Heart right ventricle (tissue), 16 donors: ENCODE data around the gene ACER1. TPM values are rescaled to one million over a fixed set of nuclear protein-coding genes. Genes with fewer than 3 reads are reported as not detected.

ENCODE experiments used
- ATAC-seq, 8 donors: fragments of 200-7000 bp; cut with Tn5 transposase; one replicate each; pipeline ENCODE4 v1.9.1; 2020; ENCODE audit warnings: mild to moderate bottlenecking in 8 of 8, moderate library complexity in 8 of 8, moderate number of reproducible peaks in 1 of 8
- DNase-seq, 2 donors: peaks; one replicate each; pipeline ENCODE4 v3.0.0-alpha.2; 2020
- H3K27ac ChIP-seq, 10 donors: fragments of 200-600 bp; sonication (generic) in 2 of 10; one replicate each; pipeline versions ENCODE4 v1.5.0 to v1.8.0; 2020 to 2022; ENCODE audit warnings: mild to moderate bottlenecking in 3 of 10
- H3K27me3 ChIP-seq, 7 donors: fragments of 200-600 bp; one replicate each; pipeline ENCODE4 v1.8.0; 2021 to 2022; ENCODE audit warnings: mild to moderate bottlenecking in 2 of 7
- H3K36me3 ChIP-seq, 9 donors: fragments of 200-600 bp; sonication (generic) in 1 of 9; one replicate each; pipeline versions ENCODE4 v1.5.0 to v1.8.0; 2020 to 2022; ENCODE audit warnings: mild to moderate bottlenecking in 2 of 9
- H3K4me1 ChIP-seq, 9 donors: fragments of 200-600 bp; sonication (generic) in 1 of 9; one replicate each; pipeline versions ENCODE4 v1.5.0 to v1.8.0; 2020 to 2022; ENCODE audit warnings: mild to moderate bottlenecking in 4 of 9
- H3K4me3 ChIP-seq, 10 donors: fragments of 200-600 bp; sonication (generic) in 2 of 10; one replicate each; pipeline versions ENCODE4 v1.5.0 to v1.8.0; 2020 to 2022; ENCODE audit warnings: mild to moderate bottlenecking in 7 of 10, moderate library complexity in 2 of 10
- H3K9me3 ChIP-seq, 11 donors: fragments of 200-600 bp in 10 of 11; sonication (generic) in 2 of 11; one replicate each; pipeline versions ENCODE4 v1.5.0 to v1.8.0; 2013 to 2022; ENCODE audit warnings: mild to moderate bottlenecking in 2 of 11, control low read depth in 1 of 11, moderate library complexity in 1 of 11
- WGBS, 2 donors: extraction: QIAGEN DNeasy Blood & Tissue Kit; methylation state at CpG; one replicate each; pipeline ENCODE4 v1.1.7; 2013; ENCODE audit warnings: inconsistent platforms in 1 of 2; 5-methylcytosine and 5-hydroxymethylcytosine counted together
- intact Hi-C, 10 donors: fragments of 100-400 bp; cut with DNase I; formaldehyde crosslinking; loops; one replicate each; pipeline versions ENCODE4 v1.11.1 to v1.14.2; 2022
- polyA plus RNA-seq, 2 donors: library from polyadenylated mRNA; stranded (reverse); fragments of 200-250 nt; gene quantifications; one replicate each; pipeline ENCODE4 v1.2.3, GENCODE V29; 2013
- total RNA-seq, 10 donors: library from RNA; stranded (reverse); fragmentation: NEBNext Ultra II Directional in 3 of 10; extraction: Animal tissue kit (Norgen Biotek cat#: 25700) in 3 of 10; gene quantifications; one replicate each; pipeline versions ENCODE4 v1.2.1 to v1.2.4, GENCODE V29; 2021 to 2023
- TF ChIP-seq, protein P1 (sequence below), 9 donors: fragments of 200-600 bp; sonication (generic) in 2 of 9; IDR thresholded peaks; one replicate each; pipeline versions ENCODE4 v1.5.0 to v1.8.0; 2021 to 2022; ENCODE audit warnings: antibody characterized with exemption in 9 of 9, mild to moderate bottlenecking in 5 of 9, moderate library complexity in 1 of 9
- donor health status: Arrhythmogenic right ventricular cardiomyopathy.
- donor health status: ischemic (EF 13 %, LVEDD 7.1; RV severe dilation, severe dysfunction).
- donor health status: healthy with polysubstance abuse.
- donor health status: DM: no; HTN: yes; CAD: no.
- donor health status: DM: no; HTN: no; CAD: no.
- donor health status: ischemic (EF 25% LVEDD 6.9; RV normal size, moderate dysfunction).
- donor health status: ischemic (EF 25% LVEDD 5.7; RV mildly dilated, moderate dysfunction).
- donor health status: healthy.
- donor health status: DM: yes; HTN: yes; CAD: no.
- donor health status: Ischemic cardiomyopathy.
- donor health status: ischemic (EF 35%, LVEDD 5.7; RV mildly dilated, moderate dysfunction).
- donor health status: nonischemic (EF 11% LVEDD 7.7; RV severe dilation, severe dysfunction).
- donor health status: DM: yes; HTN: yes; CAD: no.
- donor health status: PGD.
- donor health status: ischemic (EF 29% LVEDD 5.4; RV normal size, mild dysfunction).
- donor health status: nonischemic (EF 23%, LVEDD 6.1; RV moderate dilation, normal function).

The ACER1 gene
- total and polyA plus RNA-seq, 12 donors, result not detected

DNA sequence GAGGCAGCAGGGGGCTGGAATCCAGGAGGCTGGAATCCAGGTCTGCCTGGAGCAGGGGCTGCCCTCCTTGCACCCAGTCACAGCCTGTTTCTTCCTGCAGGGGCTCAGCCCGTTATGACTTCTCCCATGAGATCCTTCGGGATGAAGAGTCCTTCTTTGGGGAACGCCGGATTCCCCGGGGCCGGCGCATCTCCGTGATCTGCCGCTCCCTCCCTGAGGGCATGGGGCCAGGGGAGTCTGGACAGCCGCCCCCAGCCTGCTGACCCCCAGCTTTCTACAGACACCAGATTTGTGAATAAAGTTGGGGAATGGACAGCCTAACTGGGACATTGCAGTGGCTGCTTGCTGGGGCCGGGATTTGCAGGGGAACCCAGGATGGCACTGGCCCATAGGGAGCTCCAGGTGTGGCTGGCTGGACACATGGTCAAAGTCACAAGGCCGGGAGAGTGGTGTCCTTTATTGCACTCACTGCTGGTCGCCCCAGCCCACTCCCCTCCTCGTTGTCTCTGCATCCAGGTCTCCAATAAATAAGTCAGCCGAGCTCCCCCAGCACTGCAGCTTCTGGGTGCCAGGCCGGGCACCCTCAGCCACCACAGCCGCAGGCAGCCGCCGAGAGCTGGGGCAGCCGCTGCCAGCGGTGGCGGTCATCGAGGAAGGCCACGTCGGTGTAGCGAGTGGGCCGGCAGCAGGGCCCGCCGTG, 41.4 kb upstream of the ACER1 start:
- DNase-seq (no peak), ATAC-seq (no peak)
- Histone ChIP-seq H3K36me3 (peaks cover 0 to 35% (median 13%) of the 10 kb centered on the region in 9 donors), H3K9me3 (peaks cover 0 to 4% (median 0%) of the 10 kb centered on the region in 11 donors), H3K27ac (no peak overlapping the region), H3K4me3 (no peak overlapping the region), H3K27me3 (no peaks in the 10 kb centered on the region), H3K4me1 (peaks cover 0 to 26% (median 8%) of the 10 kb centered on the region in 9 donors)
- TF ChIP-seq, protein P1, sequence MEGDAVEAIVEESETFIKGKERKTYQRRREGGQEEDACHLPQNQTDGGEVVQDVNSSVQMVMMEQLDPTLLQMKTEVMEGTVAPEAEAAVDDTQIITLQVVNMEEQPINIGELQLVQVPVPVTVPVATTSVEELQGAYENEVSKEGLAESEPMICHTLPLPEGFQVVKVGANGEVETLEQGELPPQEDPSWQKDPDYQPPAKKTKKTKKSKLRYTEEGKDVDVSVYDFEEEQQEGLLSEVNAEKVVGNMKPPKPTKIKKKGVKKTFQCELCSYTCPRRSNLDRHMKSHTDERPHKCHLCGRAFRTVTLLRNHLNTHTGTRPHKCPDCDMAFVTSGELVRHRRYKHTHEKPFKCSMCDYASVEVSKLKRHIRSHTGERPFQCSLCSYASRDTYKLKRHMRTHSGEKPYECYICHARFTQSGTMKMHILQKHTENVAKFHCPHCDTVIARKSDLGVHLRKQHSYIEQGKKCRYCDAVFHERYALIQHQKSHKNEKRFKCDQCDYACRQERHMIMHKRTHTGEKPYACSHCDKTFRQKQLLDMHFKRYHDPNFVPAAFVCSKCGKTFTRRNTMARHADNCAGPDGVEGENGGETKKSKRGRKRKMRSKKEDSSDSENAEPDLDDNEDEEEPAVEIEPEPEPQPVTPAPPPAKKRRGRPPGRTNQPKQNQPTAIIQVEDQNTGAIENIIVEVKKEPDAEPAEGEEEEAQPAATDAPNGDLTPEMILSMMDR (IDR thresholded peaks at IDR 0.05), result no peak
- intact Hi-C loops, result loop anchor here in 2 of 10 donors (10.0 kb wide), 2 partner anchors 50 to 360 kb away; partner anchors contain the start of genes GPR108 (in 1 of the 2), KHSRP (in 1 of the 2) and TRIP10 (in 1 of the 2)
- 91 to 92% methylated on average over 29 of the region's 29 CpGs for WGBS, 2 donors

DNA sequence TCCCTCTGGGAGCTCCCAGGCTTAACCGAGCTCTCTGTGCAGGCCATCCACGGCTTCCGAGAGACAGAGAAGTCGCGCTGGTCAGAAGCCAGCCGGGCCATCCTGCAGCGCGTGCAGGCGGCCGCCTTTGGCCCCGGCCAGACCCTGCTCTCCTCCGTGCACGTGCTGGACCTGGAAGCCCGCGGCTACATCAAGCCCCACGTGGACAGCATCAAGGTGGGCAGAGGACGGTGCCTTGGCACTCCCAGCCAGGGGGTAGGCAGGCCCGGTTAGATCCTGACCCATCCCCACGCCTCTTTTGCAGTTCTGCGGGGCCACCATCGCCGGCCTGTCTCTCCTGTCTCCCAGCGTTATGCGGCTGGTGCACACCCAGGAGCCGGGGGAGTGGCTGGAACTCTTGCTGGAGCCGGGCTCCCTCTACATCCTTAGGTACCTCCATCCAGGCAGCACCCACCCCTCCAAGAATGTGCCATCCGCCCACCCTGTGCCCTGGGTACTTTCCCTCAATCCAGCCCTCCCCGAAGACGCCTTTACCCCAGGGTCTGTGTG, 40.8 kb upstream of the ACER1 start:
- intact Hi-C loops, result loop anchor here in 2 of 10 donors (10.0 kb wide), 2 partner anchors 51 to 361 kb away; partner anchors contain the start of genes GPR108 (in 1 of the 2), KHSRP (in 1 of the 2) and TRIP10 (in 1 of the 2)
- peak overlapping the region in 4 of 10 donors; percentile 5 to 98 (median 66) for H3K27ac ChIP-seq
- TF ChIP-seq, protein P1 (IDR thresholded peaks at IDR 0.05), result no peak

DNA sequence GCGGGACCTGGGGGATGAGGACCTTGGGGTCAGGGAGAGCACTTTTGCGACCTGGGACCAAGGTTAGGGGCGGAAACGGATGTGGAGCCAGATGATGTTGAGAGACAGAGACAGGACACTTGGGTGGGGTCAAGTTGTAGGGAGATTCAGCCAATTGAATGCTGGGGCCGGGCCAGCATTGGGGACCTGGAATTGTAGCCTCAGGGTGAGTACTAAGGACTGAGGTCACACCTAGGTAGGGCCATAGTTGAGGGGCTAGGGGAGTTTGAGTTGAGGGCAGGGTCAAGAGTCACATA, 40.3 kb upstream of the ACER1 start:
- peaks cover 0 to 32% (median 10%) of the 10 kb centered on the region in 9 donors for H3K36me3 ChIP-seq
- TF ChIP-seq, protein P1 (IDR thresholded peaks at IDR 0.05), result no peak
- no peaks in the 10 kb centered on the region for H3K27me3 ChIP-seq
- H3K9me3 ChIP-seq, result no peaks in the 10 kb centered on the region
- DNase-seq, result no peak
- no peak for ATAC-seq
- WGBS, 2 donors, result 27 to 39% methylated on average over 5 of the region's 5 CpGs
- peak overlapping the region in 9 of 10 donors; percentile 5 to 100 (median 66) for H3K27ac ChIP-seq
- peaks cover 0 to 26% (median 8%) of the 10 kb centered on the region in 9 donors for H3K4me1 ChIP-seq
- intact Hi-C loops, result loop anchor here in 4 of 10 donors (2.0 to 10.0 kb wide), 4 partner anchors 19 to 361 kb away; partner anchors contain the start of genes KHSRP (in 3 of the 4), GPR108 (in 1 of the 4), GTF2F1 (in 1 of the 4) and TRIP10 (in 1 of the 4)
- peak overlapping the region in 9 of 10 donors; percentile 22 to 100 (median 66) for H3K4me3 ChIP-seq

More for the DNA sequence above, 40.8 kb upstream of the ACER1 start:
- H3K36me3 ChIP-seq, result peaks cover 0 to 32% (median 10%) of the 10 kb centered on the region in 9 donors
- WGBS, 2 donors, result 67 to 73% methylated on average over 29 of the region's 29 CpGs
- no peaks in the 10 kb centered on the region for H3K27me3 ChIP-seq
- H3K9me3 ChIP-seq, result no peaks in the 10 kb centered on the region
- H3K4me1 ChIP-seq, result peaks cover 0 to 26% (median 8%) of the 10 kb centered on the region in 9 donors
- ATAC-seq (no peak), DNase-seq (no peak)
- H3K4me3 ChIP-seq, result peak overlapping the region in 4 of 10 donors; percentile 65 to 78 (median 70)

DNA sequence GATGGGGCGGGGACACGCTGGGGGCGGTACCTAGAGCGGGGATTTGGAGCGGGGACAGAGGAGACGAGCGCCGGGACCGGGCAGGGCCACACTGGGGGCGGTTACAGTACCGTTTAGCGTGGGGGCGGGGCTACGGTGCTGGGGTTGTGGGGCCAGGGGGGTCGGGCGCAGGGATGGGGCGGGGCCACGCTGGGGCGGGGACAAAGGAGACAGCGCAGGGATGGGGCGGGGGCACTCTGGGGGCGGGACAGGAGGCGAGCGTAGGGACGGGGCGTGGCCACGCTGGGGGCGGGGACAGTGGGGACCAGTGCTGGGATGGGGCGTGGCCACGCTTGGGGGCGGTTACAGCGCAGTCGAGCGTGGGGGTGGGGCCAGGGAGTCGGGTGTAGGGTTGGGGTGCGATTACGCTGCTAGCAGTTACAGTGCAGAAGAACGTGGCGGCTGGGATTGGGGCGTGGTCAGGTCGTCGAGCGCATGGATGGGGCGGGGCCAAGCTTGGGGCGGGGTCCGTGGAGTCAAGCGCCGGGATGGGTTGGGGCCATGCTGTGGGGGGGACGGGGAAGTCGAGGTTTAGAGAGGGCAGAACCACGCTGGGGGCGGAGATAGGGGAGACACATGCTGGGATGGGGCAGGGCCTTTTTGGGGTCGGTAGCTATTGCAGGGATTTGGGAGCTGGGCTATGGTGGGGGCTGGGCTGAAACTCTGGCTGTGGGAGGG, 39.8 kb upstream of the ACER1 start:
- Histone ChIP-seq H3K4me3 (peak overlapping the region; percentile 54 to 100 (median 66)), H3K4me1 (peaks cover 0 to 26% (median 8%) of the 10 kb centered on the region in 9 donors), H3K9me3 (no peaks in the 10 kb centered on the region), H3K36me3 (peaks cover 0 to 32% (median 13%) of the 10 kb centered on the region in 9 donors), H3K27me3 (no peaks in the 10 kb centered on the region), H3K27ac (peak overlapping the region; percentile 91 to 100 (median 96))
- TF ChIP-seq, protein P1 (IDR thresholded peaks at IDR 0.05), result no peak
- DNase-seq (peak; percentile 98 to 99), ATAC-seq (peak; percentile 86 to 92 (median 90))
- intact Hi-C loops, result loop anchor here in 4 of 10 donors (2.0 to 10.0 kb wide), 4 partner anchors 20 to 362 kb away; partner anchors contain the start of genes KHSRP (in 3 of the 4), GPR108 (in 1 of the 4), GTF2F1 (in 1 of the 4) and TRIP10 (in 1 of the 4)
- 2 to 3% methylated on average over 48 to 52 of the region's 53 CpGs for WGBS, 2 donors
